ENCODE results near the gene SPNS1.
"Not testable (repeated sequence)": the region's sequence is repeated elsewhere in the genome, so short reads cannot be mapped to it uniquely, and the experiment has no call there.

The SPNS1 gene

GRCh38 chr16:28987170-28987853 lies 12.7 kb downstream of the SPNS1 start:
- no peak for DNase-seq (ENCODE audit: low read depth, low spot score)

DNA sequence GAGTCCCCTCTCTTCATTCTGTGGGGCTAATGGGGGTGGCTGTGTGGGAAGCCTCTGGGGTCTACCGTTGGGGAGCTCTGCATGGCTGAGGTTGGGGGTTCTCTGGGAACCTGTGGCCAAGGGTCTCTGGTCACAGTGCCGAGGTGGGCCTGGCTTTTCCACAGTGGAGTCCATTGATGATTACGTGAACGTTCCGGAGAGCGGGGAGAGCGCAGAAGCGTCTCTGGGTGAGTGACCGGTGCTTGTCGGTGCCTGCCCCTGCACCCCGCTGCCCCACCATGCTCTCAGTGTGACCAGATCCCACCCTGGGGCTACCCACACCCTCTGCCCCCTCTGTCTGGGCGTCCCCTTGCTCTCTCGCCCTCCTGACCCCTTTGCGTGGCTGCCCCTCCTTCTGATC lies 14.8 kb downstream of the SPNS1 start:
- DNase-seq (ENCODE audit: low read depth, low spot score): no peak

GRCh38 chr16:28990375-28991040 lies 15.9 kb downstream of the SPNS1 start:
- no peak for DNase-seq (ENCODE audit: low read depth, low spot score)

DNA sequence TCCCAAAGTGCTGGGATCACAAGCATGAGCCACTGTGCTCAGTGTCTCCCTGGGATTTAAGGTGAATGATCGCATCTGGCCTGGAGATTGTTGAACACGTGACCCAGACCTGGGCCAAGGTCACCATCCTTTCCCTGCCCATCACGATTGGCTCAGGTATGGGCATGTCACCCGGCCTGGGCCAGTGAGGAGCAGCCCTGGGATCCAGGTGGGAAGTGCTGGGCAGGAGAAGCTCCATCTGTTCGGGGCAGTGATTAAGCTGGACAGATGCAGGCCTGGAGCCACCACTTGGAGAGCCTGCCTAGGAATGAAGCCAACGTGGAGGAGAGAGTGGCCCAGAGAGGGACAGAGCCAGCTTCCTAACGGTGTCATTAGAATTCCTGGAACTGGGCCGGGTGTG lies 17.1 kb downstream of the SPNS1 start:
- no peak for DNase-seq (ENCODE audit: low read depth, low spot score)

DNA sequence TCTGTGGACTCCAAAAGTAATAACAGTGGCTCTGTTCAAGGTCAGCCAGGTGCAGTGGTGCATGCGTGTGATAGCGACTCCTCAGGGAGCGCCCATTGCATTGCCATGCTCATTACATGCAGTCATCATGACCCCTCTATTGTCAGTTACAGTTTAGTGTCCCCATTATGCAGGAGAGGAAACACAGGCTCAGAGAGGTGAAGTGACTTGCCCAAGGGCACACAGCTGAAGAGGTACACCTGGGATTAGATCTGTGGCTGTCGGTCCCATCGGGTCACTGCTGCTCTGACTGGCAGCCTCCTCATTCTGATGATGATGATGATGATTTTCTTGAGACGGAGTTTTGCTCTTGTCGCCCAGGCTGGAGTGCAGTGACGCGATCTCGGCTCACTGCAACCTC lies 17.9 kb downstream of the SPNS1 start:
- no peak for DNase-seq (ENCODE audit: low read depth, low spot score)

GRCh38 chr16:28998837-28999236 lies 24.3 kb downstream of the SPNS1 start:
- no peak for DNase-seq (ENCODE audit: low read depth, low spot score)

GRCh38 chr16:28999577-28999976 lies 25.0 kb downstream of the SPNS1 start:
- no peak for DNase-seq (ENCODE audit: low read depth, low spot score)

DNA sequence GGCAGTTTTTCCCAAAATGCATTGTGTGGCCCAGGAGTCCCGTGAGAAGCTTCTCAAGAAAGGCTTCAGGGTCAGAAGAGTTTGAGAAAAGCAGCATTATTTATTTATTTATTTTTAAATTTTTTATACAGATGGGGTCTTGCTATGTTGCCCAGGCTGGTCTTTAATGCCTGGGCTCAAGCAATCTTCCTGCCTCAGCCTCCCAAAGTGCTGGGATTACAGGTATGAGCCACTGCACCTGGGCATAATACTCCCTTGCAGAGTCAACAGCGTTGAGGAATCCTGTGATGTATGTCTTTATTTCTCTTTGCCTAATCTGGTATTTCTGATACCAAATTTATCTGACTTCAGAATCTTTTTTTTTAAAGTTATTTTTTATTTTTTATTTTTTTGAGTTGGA lies 25.4 kb downstream of the SPNS1 start:
- DNase-seq (ENCODE audit: low read depth, low spot score): no peak

DNA sequence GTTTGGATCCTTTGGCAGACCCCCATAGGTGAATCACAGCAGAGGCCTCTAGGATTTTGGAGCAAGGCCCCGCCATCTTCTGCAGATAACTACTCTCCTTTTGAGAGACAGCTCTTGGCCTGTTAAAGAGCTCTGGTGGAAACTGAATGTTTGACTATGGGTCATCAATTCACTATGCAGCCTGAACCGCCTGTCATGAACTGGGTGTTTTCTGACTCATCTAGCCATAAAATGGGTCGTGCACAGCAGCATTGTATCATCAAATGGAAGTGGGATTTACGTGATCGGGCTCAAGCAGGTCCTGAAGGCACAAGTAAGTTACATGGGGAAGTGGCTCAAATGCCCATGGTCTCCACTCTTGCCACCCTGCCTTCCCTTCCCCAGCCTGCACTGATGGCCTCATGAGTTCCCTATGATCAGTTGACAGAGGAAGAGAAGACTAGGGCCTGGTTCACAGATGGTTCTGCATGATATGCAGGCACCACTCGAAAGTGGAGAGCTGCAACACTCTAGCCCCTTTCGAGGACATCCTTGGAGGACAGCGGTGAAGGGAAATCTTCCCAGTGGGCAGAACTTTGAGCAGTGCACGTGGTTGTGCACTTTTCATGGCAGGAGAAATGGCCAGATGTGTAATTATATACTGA lies 30.0 kb downstream of the SPNS1 start:
- not testable (repeated sequence) for DNase-seq (ENCODE audit: low read depth, low spot score)

DNA sequence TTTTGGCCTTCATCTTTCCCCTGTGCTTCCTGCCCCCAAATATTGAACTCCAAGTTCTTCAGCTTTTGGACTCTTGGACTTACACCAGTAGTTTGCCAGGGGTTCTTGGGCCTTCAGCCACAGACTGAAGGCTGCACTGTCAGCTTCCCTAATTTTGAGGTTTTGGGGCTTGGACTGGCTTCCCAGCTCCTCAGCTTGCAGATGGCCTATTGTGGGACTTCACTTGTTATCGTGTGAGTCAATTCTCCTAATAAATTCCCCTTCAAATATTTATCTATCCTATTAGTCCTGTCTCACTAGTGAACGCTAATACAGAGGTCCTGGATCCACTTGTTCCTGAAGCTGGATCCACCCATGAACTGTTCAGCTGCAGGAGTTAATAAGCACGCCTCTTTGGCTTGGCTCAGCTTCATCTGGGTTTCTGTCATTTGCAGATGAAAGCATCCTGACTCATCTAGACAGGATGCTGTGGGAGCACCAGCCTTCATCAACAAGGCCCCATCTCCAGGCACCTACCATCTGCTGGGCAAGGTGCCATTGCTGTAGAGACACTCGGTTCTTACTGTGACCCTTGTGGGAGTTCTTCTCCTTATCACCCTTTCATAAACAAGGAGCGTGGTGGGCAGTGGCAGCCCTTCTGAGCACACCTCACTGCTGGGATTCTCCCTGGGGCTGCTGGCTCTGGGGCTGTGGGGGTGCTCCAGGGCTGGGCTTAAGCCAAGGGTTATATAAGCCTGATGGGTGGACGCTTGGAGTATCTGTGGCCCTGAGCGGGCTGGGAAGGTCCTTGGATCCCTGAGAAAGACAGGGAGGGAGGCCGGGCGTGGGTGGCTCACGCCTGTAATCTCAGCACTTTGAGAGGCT lies 33.4 kb downstream of the SPNS1 start:
- no peak for DNase-seq (ENCODE audit: low read depth, low spot score)

DNA sequence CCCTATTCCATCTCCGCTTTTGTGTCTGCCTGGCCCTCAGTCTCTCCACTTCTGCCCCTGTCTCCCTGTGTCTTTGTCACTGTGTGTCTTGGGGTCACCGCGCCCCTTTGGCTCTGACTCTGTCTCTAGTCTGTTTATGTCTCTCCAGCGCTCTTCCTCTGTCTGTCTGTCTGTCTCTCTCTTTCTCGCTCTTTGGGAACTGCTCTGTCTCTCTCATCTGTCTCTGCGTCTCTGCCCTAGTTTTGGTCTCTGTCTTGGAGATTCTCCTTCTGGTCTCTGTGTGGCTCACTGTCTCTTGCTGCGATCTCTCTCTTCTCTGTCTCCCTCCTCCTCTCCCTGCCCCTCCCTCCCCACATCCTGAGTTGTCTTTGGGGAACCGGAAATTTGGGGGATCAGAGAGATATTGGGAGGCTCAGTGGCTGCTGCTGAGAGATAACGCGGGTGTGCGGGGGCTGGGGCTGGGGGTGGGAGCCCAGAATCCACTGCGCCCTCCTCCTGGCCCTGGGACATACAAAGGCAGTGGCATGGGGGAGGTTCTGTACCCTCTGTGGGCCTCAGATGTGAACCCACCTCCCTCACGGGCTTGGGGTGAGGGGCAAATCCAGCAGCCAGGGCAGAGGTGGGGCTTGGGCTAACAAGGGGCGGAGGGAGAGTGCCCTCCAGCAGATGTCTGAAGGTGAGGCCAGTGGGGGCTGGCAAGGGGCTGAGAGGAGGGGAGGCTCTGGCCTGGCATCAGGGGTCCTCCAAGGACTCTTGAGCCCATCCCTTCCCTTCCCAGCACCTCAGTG lies 34.7 kb downstream of the SPNS1 start:
- DNase-seq (ENCODE audit: low read depth, low spot score): no peak

GRCh38 chr16:29009838-29010166 lies 35.2 kb downstream of the SPNS1 start:
- no peak for DNase-seq (ENCODE audit: low read depth, low spot score)

DNA sequence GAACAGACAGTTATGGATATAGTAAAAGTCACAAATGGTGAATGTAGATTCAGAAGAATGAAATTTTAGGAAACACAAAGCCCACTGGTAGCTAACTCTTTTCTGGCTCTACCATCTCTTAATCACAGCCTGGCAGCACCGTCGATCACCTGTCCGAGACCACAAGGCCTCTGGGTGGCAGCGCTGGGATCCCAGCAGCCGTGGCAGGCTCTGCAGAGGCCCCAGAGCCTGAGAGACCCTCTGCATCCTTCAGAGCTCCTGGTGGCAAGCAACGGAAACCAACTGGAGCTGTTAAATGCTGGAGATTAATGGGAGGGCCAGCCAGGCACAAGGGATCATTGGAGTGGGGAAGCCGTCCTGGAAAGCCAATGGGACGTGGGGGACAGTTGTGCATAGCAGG lies 36.5 kb downstream of the SPNS1 start:
- peak; percentile 37 for DNase-seq (ENCODE audit: low read depth, low spot score)

DNA sequence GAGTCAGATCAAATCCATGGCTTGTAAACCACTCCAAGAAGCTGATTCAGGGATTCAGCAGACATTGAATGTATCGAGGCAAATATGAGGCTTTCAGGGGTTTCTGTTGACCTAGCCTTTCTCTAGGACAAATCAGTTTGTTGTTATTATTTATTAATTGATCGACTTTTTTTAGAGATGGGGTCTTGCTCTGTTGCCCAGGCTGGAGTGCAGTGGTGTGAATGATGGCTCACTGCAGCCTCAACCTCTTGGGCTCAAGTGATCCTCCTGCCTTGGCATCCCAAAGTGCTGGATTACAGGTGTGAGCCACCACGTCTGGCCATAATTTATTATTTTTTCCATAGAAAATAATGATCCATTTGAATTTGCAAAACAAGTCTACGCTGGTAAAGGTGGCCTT lies 37.3 kb downstream of the SPNS1 start:
- DNase-seq (ENCODE audit: low read depth, low spot score): no peak

GRCh38 chr16:29012913-29013553 lies 38.5 kb downstream of the SPNS1 start:
- no peak for DNase-seq (ENCODE audit: low read depth, low spot score)

DNA sequence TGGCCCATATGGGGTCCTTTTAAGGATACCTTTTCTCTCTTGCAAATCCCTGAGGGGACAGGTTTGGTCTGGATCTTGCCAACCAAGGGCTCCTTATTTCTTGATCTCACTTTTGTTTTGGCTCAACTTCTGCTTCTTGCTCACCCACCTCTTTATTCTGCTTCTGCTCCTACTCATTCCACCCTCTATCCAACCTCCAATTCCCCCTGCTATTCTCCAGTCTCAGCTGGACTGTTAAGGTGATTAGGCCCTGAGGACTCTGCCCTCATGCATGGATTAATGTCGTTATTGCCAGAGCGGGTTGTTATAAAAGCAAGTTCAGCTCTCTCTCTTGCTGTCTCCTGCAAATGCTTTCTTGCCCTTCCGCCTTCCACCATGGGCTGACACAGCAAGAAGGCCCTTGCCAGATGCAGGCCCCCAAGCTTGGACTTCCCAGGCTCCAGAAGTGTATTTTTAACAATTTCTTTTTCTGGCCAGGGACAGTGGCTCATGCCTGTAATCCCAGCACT lies 40.0 kb downstream of the SPNS1 start:
- no peak for DNase-seq (ENCODE audit: low read depth, low spot score)

DNA sequence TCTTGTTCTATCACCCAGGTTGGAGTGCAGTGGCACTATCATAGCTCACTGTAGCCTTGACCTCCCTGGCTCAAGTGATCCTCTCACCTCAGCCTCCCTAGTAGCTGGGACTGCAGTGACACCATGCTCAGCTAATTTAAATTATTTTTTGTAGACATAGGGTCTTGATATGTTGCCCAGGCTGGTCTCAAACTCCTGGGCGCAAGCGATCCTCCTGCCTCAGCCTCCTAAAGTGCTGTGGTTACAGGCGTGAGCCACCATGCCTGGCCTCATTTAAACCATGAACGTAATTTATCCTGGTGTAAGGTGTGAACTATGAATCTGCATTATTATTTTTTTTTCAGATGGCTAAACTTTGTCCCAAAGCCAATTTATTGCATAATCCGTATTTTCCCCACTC lies 47.6 kb downstream of the SPNS1 start:
- DNase-seq (ENCODE audit: low read depth, low spot score): no peak

DNA sequence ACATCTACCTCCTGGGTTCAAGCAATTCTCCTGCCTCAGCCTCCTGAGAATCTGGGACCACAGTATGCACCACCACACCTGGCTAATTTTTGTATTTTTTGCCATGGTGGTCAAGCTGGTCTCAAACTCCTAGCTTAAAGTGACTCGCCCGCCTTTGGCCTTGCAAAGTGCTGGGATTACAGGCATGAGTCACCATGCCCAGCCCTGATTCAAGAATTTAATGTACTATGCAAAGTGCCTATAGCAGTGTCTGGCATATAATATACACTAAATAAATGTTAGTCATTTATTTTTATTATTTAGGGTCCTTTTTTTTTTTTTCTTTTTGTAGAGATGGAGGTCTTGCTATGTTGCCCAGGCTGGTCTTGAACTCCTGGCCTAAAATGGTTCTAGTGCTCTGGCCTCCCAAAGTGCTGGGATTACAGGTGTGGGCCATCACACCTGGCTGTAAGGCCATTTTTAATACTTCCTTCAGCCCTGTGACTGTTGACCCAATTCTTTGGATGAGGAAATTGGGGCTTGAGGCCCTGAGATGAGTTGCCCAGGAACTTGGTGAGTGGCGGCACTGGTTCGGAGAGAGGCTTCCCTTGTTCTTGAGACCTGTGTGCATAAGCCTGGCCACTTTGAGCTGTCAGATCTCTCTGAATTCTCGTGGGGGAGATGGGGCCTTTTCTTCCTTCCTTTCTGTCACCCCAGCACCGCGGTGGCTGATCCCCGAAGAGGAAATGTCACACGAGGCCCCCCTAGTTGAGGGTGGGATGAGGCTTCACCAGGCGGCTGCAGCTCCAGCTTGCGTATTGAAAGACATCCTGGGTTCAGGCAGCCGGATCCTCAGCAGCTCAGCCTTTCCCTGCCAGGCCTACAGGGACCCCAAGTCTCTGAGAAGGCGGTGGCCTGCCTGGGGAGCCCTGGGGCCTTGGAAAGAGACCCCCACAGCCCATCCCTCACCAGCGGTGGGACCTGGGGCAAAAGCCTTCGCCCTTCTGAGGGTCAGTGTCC lies 49.0 kb downstream of the SPNS1 start:
- DNase-seq (ENCODE audit: low read depth, low spot score): no peak

- no peak for DNase-seq (ENCODE audit: low read depth, low spot score)
These were observed 49.7 kb downstream of the SPNS1 start for GRCh38 chr16:29024278-29024677.

DNA sequence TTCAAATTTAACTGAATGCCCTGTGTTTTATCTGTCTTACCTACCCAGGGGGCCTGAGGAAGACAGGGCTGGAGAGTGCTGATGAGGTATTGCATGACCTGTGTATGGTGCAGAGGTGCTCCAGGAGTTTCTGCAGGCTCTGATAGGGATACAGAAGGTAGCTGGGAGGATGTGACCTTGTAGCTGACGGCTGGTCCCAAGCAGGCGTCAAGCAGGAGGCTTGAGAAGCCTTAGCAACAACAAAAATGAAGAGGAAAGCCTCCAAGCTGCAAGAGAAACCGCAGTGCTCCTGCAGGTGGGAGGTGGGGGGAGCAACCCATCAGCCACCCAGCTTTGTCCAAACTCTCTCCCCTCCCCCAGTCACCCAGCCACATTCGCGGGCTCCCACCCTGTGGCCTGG lies 50.6 kb downstream of the SPNS1 start:
- no peak for DNase-seq (ENCODE audit: low read depth, low spot score)

Measured in ELF-1 (cell line).